ENCODE measurements around the gene PKDCC.

The PKDCC gene

GRCh38 chr2:42007551-42007950 is 40.3 kb upstream of the PKDCC start:
- no peak for TF ChIP-seq BHLHE40 (IDR thresholded peaks at IDR 0.05; ENCODE audit: borderline replicate concordance)
- TF ChIP-seq CTBP1 (IDR thresholded peaks at IDR 0.05; ENCODE audit: borderline replicate concordance) = no peak
- no peak for TF ChIP-seq NFRKB (IDR thresholded peaks at IDR 0.05)
- TF ChIP-seq SP1 (IDR thresholded peaks at IDR 0.05) = no peak
- no peak for TF ChIP-seq TARDBP (IDR thresholded peaks at IDR 0.05)
- no peak for TF ChIP-seq L3MBTL2 (conservative IDR thresholded peaks at IDR 0.05)
- TF ChIP-seq ZNF384 (IDR thresholded peaks at IDR 0.05) = no peak
- no peak for TF ChIP-seq SUZ12 (IDR thresholded peaks at IDR 0.05)
- no peak for TF ChIP-seq ARNT (IDR thresholded peaks at IDR 0.05)
- no peak for TF ChIP-seq ELF4 (IDR thresholded peaks at IDR 0.05)
- TF ChIP-seq HDGF (IDR thresholded peaks at IDR 0.05; ENCODE audit: borderline replicate concordance) = no peak
- no peak for TF ChIP-seq LEF1 (IDR thresholded peaks at IDR 0.05; ENCODE audit: borderline replicate concordance)
- TF ChIP-seq, protein P1, sequence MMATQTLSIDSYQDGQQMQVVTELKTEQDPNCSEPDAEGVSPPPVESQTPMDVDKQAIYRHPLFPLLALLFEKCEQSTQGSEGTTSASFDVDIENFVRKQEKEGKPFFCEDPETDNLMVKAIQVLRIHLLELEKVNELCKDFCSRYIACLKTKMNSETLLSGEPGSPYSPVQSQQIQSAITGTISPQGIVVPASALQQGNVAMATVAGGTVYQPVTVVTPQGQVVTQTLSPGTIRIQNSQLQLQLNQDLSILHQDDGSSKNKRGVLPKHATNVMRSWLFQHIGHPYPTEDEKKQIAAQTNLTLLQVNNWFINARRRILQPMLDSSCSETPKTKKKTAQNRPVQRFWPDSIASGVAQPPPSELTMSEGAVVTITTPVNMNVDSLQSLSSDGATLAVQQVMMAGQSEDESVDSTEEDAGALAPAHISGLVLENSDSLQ (IDR thresholded peaks at IDR 0.05) = no peak
- TF ChIP-seq FOXA1 (IDR thresholded peaks at IDR 0.05) = no peak
- no peak for TF ChIP-seq FOXM1 (IDR thresholded peaks at IDR 0.05; ENCODE audit: borderline replicate concordance)
- TF ChIP-seq FOXK2 (IDR thresholded peaks at IDR 0.05) = no peak

GRCh38 chr2:42008241-42008921 is 39.4 kb upstream of the PKDCC start:
- TF ChIP-seq SP1 (IDR thresholded peaks at IDR 0.05) (no peak), L3MBTL2 (conservative IDR thresholded peaks at IDR 0.05) (no peak; the same call in 1 of the 2 replicates), FOXM1 (IDR thresholded peaks at IDR 0.05; ENCODE audit: borderline replicate concordance) (no peak), ARNT (IDR thresholded peaks at IDR 0.05) (no peak), HDGF (IDR thresholded peaks at IDR 0.05; ENCODE audit: borderline replicate concordance) (no peak), TARDBP (IDR thresholded peaks at IDR 0.05) (no peak), ZNF384 (IDR thresholded peaks at IDR 0.05) (no peak), NFRKB (IDR thresholded peaks at IDR 0.05) (no peak), FOXA1 (IDR thresholded peaks at IDR 0.05) (no peak; the same call in none of the 2 replicates), FOXK2 (IDR thresholded peaks at IDR 0.05) (no peak), CTBP1 (IDR thresholded peaks at IDR 0.05; ENCODE audit: borderline replicate concordance) (peak; percentile 96), BHLHE40 (IDR thresholded peaks at IDR 0.05; ENCODE audit: borderline replicate concordance) (no peak)
- TF ChIP-seq, protein P1 (IDR thresholded peaks at IDR 0.05) = peak; percentile 95
- CTCF ChIA-PET = interaction anchor here (0.6 to 0.7 kb wide), 2 partner anchors 18 to 44 kb away, joined by 3 read pairs; no protein-coding TSS in a partner anchor
- peak; percentile 35 for DNase-seq (ENCODE audit: extremely low spot score)
- POLR2A ChIA-PET = interaction anchor here (0.7 to 2.4 kb wide), 5 partner anchors 14 to 71 kb away, joined by 3 to 9 read pairs (median 4); partner anchors contain the start of gene PKDCC

More at GRCh38 chr2:42007551-42007950, 40.3 kb upstream of the PKDCC start:
- DNase-seq (ENCODE audit: extremely low spot score) = no peak
- ChIA-PET POLR2A (interaction anchor here (1.5 to 2.3 kb wide), 2 partner anchors 17 to 39 kb away, joined by 4 to 9 read pairs; no protein-coding TSS in a partner anchor), CTCF (no interaction called here)

DNA sequence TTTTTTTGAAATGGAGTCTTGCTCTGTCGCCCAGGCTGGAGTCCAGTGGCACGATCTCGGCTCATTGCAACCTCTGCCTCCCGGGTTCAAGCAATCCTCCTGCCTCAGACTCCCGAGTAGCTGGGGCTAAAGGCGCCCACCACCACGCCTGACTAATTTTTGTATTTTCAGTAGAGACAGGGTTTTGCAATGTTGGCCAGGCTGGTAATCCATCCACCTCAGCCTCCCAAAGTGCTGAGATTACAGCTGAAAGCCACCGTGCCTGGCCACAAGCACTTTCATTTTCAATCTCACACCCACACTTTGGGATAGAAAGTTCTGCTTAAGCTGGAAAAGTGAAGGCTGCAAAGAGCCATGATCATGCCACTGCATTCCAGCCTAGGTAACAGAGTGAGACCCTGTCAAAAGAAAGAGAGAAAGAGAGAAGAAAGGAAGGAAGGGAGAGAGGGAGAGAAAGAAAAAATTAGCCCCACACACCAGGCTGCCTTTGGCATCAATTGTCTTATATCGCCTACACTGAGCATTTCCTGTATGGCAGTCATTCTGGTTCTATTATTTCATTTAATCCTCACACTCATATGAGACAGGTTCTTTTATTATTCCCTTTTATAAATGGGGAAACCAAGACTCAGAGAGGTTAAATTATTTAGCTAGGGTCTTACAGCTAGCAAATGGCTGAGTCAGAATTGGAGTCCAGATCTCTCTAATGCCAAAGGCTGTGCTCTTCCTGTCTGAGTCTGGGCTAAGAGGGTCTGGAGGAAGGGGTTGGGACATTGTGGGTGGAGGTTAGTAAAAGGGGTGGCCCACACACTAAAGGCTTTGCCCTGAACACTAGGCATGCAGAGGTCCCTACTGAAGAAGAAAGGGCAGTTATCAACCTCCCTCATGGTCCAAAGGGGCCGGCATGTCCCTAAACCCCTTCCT is 37.9 kb upstream of the PKDCC start:
- no peak for DNase-seq (ENCODE audit: extremely low spot score)
- TF ChIP-seq NFRKB (IDR thresholded peaks at IDR 0.05) (no peak), FOXA1 (IDR thresholded peaks at IDR 0.05) (no peak), HDGF (IDR thresholded peaks at IDR 0.05; ENCODE audit: borderline replicate concordance) (no peak), FOXK2 (IDR thresholded peaks at IDR 0.05) (no peak), BHLHE40 (IDR thresholded peaks at IDR 0.05; ENCODE audit: borderline replicate concordance) (no peak), CTBP1 (IDR thresholded peaks at IDR 0.05; ENCODE audit: borderline replicate concordance) (no peak)
- TF ChIP-seq, protein P1 (IDR thresholded peaks at IDR 0.05) = no peak
- ChIA-PET POLR2A (interaction anchor here (1.0 to 2.4 kb wide), 3 partner anchors 15 to 38 kb away, joined by 5 to 9 read pairs (median 7); partner anchors contain the start of gene PKDCC), CTCF (interaction anchor here (0.5 kb wide), 1 partner anchor 141 kb away, joined by 3 read pairs; no protein-coding TSS in a partner anchor)

DNA sequence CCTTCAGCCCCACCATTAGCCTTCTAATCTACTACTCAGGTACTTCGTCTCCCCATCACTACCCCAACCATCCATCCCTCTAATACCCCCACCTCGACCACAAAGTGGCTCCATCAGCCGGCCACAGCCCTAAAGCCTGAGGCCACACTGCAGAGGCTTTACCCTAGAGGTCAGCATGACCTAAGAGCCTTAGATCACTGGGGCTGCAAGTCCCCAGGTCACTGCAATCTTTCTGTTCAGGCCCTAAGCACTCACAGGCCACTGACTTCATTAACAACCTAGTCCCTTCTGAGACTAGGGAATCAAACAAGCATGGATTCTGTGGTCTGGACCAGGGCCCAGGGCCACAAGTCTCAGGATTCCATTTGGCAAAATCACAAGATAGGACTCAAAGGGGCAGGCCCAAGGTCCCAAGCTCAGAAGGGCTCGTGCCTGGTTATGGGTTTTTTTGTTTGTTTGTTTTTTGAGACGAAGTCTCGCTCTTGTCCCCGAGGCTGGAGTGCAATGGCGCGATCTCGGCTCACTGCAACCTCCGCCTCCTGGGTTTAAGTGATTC is 37.0 kb upstream of the PKDCC start:
- no peak for DNase-seq (ENCODE audit: extremely low spot score)
- ChIA-PET CTCF (no interaction called here), POLR2A (interaction anchor here (1.0 kb wide), 1 partner anchor 14 kb away, joined by 5 read pairs; no protein-coding TSS in a partner anchor)
- TF ChIP-seq CTBP1 (IDR thresholded peaks at IDR 0.05; ENCODE audit: borderline replicate concordance) (no peak), LEF1 (IDR thresholded peaks at IDR 0.05; ENCODE audit: borderline replicate concordance) (no peak), FOXA1 (IDR thresholded peaks at IDR 0.05) (no peak), ELF4 (IDR thresholded peaks at IDR 0.05) (no peak), FOXK2 (IDR thresholded peaks at IDR 0.05) (no peak), ARNT (IDR thresholded peaks at IDR 0.05) (no peak), L3MBTL2 (conservative IDR thresholded peaks at IDR 0.05) (no peak), HDGF (IDR thresholded peaks at IDR 0.05; ENCODE audit: borderline replicate concordance) (no peak), SUZ12 (IDR thresholded peaks at IDR 0.05) (no peak), BHLHE40 (IDR thresholded peaks at IDR 0.05; ENCODE audit: borderline replicate concordance) (no peak), ZNF384 (IDR thresholded peaks at IDR 0.05) (no peak), TARDBP (IDR thresholded peaks at IDR 0.05) (no peak), FOXM1 (IDR thresholded peaks at IDR 0.05; ENCODE audit: borderline replicate concordance) (no peak), SP1 (IDR thresholded peaks at IDR 0.05) (no peak), NFRKB (IDR thresholded peaks at IDR 0.05) (no peak)
- TF ChIP-seq, protein P1 (IDR thresholded peaks at IDR 0.05) = no peak

All from HEK293T (cell line).